DND-41 (cell line): ENCODE results near the gene ARHGAP4.

ENCODE experiments used
- CTCF ChIP-seq: IDR thresholded peaks from 2 replicates; pipeline ENCODE4 v1.5.1; 2012; ENCODE audit warnings: borderline replicate concordance, low read length, moderate library complexity, mild to moderate bottlenecking; ENCODE audit not compliant: poor library complexity, severe bottlenecking; ENCODE audit errors: extremely low read depth
- EZH2 ChIP-seq: IDR thresholded peaks from 3 replicates; pipeline ENCODE4 v1.6.1; 2012; ENCODE audit warnings: borderline replicate concordance, low read depth, mild to moderate bottlenecking, moderate library complexity, low read length, inconsistent platforms; ENCODE audit not compliant: severe bottlenecking

- TF ChIP-seq CTCF, result no peak
- TF ChIP-seq EZH2, result no peak
These were observed 53.9 kb downstream of the ARHGAP4 start for GRCh38 chrX:153871946-153872878.
